Duodenal mucosa (tissue), 2 donors: ENCODE results near the gene SLC22A12.

ENCODE experiments used
- H3K27ac ChIP-seq: one replicate; pipeline ENCODE4 v1.7.0; 2013; ENCODE audit warnings: low read depth, low read length
- H3K27me3 ChIP-seq, 2 donors: one replicate each; pipeline ENCODE4 v1.7.0; 2013; ENCODE audit warnings: low read length in 2 of 2, control low read depth in 1 of 2; ENCODE audit not compliant: insufficient read depth in 2 of 2, control insufficient read depth in 1 of 2
- H3K36me3 ChIP-seq, 2 donors: one replicate each; pipeline ENCODE4 v1.7.0; 2013; ENCODE audit warnings: low read length in 2 of 2, control low read depth in 1 of 2; ENCODE audit not compliant: insufficient read depth in 2 of 2, control insufficient read depth in 1 of 2
- H3K4me1 ChIP-seq, 2 donors: one replicate each; pipeline ENCODE4 v1.7.0; 2013; ENCODE audit warnings: low read length in 2 of 2, control low read depth in 1 of 2; ENCODE audit not compliant: insufficient read depth in 2 of 2, control insufficient read depth in 1 of 2
- H3K4me3 ChIP-seq, 2 donors: one replicate each; pipeline ENCODE4 v1.7.0; 2013; ENCODE audit warnings: low read length in 2 of 2, low read depth in 1 of 2
- H3K9ac ChIP-seq, 2 donors: one replicate each; pipeline ENCODE4 v1.7.0; 2013; ENCODE audit warnings: low read length in 2 of 2, low read depth in 1 of 2
- H3K9me3 ChIP-seq, 2 donors: one replicate each; pipeline ENCODE4 v1.7.0; 2013; ENCODE audit warnings: low read length in 2 of 2, control low read depth in 1 of 2; ENCODE audit not compliant: control insufficient read depth in 1 of 2

The SLC22A12 gene

DNA sequence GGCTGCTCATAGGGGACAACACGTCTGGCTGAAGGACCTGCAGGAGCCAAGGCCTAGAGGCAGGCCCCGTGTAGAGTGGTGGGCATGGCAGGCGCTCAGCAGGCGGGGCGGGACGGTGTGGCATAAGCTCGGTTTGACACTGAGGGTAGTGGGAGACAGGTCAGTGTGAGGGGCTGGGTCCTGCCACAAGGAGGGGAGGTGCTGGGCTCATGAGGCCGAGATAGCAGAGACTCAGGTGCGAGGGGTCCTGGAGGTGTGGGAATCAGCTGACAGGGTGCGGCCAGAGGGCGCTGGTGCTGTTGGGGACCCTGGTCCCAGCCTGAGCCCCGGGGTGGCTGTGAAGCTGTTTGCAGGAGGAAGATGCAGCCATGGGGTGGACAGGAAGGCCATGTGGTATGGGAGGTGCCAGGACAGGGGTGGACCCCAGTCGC lies 6.7 kb downstream of the SLC22A12 start:
- Histone ChIP-seq H3K9ac (no peak overlapping the region), H3K36me3 (no peaks in the 10 kb centered on the region), H3K27ac (no peak overlapping the region), H3K4me3 (no peak overlapping the region), H3K9me3 (peaks cover 0 to 6% of the 10 kb centered on the region in 2 donors), H3K4me1 (no peaks in the 10 kb centered on the region), H3K27me3 (no peaks in the 10 kb centered on the region)

DNA sequence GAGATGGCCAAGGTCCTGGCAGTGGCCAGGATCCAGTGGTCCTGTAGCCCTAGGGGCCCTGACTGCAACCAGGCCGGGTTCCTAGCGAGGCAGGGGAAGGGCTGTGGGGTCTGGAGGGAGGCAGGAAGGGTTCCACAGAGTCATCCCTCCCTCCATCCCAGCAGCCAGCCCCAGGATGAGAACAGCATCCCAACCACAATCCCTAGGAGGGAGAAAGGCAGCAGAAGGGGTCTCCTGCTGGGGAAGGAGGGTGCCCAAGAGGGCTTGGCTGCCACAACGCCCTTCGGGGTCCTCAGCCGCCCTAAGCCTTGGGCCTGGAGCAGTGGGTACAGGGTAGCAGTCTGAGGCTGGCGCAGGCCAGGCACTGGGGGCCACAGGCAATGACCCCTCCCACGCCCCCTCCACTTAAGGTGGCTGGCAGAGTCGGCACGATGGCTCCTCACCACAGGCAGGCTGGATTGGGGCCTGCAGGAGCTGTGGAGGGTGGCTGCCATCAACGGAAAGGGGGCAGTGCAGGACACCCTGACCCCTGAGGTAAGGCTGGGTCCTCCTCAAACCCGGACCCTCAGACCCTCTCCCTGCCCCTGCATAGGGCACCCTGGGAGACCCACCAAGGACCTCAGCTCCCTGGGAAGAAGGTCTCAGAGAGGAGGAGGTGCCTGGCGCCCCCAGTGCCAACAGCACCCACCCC lies 7.2 kb downstream of the SLC22A12 start:
- Histone ChIP-seq H3K27ac (no peak overlapping the region), H3K4me1 (no peaks in the 10 kb centered on the region)

DNA sequence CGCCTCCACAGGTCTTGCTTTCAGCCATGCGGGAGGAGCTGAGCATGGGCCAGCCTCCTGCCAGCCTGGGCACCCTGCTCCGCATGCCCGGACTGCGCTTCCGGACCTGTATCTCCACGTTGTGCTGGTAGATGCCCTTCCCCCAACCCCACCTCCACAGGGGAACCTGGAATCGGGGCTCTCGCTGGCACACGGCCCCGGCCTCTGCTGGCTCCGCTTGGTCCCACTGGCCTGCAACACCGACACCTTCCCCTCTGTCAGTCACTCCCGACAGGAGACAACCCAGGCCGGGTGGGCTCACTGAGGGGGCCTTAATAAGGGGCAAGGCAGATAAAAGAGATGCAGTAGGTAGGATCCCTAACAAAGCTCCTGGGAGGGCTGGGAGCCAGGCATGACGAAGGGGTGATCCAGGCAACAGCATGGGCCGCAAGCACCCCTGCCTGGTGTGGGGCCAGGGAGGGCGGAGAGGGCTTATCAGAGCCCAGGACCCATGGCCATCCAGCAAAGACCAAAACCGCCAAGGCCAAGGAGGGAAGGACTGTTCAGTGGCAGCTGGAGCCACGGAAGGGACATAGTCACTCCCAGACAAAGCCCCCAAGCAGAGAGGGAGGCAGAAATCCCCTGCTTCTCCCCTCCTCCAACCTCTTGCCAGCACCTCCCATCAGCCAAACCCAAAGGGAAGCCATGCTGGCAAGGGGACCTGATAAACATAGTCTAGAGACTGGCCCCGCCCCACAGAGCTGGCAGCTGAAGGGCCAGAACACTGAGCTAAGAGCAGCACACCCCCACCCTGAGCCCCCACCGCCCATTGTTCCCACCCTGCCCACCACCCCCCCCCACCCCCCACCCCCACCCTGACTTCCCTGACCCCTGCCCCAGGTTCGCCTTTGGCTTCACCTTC lies 8.0 kb downstream of the SLC22A12 start:
- no peaks in the 10 kb centered on the region for H3K4me1 ChIP-seq
- no peaks in the 10 kb centered on the region for H3K27me3 ChIP-seq
- peaks cover 0 to 6% of the 10 kb centered on the region in 2 donors for H3K9me3 ChIP-seq
- H3K27ac ChIP-seq = no peak overlapping the region
- no peaks in the 10 kb centered on the region for H3K36me3 ChIP-seq
- H3K9ac ChIP-seq = no peak overlapping the region
- H3K4me3 ChIP-seq = no peak overlapping the region

More for the DNA sequence above, 7.2 kb downstream of the SLC22A12 start:
- no peaks in the 10 kb centered on the region for H3K36me3 ChIP-seq
- no peak overlapping the region for H3K9ac ChIP-seq
- H3K9me3 ChIP-seq = peaks cover 0 to 6% of the 10 kb centered on the region in 2 donors
- H3K4me3 ChIP-seq = no peak overlapping the region
- H3K27me3 ChIP-seq = no peaks in the 10 kb centered on the region

DNA sequence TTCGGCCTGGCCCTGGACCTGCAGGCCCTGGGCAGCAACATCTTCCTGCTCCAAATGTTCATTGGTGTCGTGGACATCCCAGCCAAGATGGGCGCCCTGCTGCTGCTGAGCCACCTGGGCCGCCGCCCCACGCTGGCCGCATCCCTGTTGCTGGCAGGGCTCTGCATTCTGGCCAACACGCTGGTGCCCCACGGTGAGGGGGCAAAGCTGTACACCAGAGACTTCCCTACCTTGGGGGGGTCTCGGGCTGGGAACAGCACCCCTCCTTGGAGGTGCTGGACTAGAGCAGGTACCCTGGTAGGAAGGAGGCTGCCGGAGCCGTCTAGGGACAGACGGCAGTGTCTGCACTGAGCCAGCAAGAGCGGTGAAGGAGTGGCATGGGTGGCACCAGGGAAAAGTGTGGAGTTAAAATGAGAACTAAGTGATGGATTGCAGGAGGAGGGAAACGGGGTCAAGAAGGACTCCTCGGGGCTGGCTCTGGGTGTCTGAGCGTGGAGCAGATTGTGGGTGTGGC lies 8.7 kb downstream of the SLC22A12 start:
- Histone ChIP-seq H3K27me3 (no peaks in the 10 kb centered on the region), H3K9ac (no peak overlapping the region), H3K4me1 (no peaks in the 10 kb centered on the region), H3K27ac (no peak overlapping the region), H3K36me3 (no peaks in the 10 kb centered on the region), H3K9me3 (peaks cover 0 to 6% of the 10 kb centered on the region in 2 donors), H3K4me3 (no peak overlapping the region)

DNA sequence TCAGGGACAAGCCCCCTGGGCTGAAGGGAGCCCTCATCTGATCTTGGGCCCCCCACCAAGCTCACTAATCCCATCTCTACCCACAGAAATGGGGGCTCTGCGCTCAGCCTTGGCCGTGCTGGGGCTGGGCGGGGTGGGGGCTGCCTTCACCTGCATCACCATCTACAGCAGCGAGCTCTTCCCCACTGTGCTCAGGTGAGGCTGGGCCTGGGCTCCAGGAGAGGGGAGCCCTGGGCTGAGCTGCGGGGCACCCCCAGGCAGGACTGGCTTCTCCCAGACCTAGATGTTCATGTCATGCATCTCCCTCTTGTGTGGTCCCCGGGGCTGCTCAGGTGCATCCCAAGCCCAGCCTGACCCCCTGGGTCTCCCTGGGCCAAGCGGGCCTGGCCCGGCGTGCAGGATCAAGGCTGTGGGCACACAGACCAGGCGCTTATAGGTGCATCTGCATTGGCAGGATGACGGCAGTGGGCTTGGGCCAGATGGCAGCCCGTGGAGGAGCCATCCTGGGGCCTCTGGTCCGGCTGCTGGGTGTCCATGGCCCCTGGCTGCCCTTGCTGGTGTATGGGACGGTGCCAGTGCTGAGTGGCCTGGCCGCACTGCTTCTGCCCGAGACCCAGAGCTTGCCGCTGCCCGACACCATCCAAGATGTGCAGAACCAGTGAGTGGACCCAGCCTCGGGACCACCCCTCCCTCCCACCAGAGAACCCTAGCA lies 9.4 kb downstream of the SLC22A12 start:
- H3K9me3 ChIP-seq = peaks cover 0 to 6% of the 10 kb centered on the region in 2 donors
- no peak overlapping the region for H3K27ac ChIP-seq
- H3K9ac ChIP-seq = no peak overlapping the region
- H3K4me1 ChIP-seq = no peaks in the 10 kb centered on the region
- H3K36me3 ChIP-seq = no peaks in the 10 kb centered on the region
- no peak overlapping the region for H3K4me3 ChIP-seq
- H3K27me3 ChIP-seq = no peaks in the 10 kb centered on the region

DNA sequence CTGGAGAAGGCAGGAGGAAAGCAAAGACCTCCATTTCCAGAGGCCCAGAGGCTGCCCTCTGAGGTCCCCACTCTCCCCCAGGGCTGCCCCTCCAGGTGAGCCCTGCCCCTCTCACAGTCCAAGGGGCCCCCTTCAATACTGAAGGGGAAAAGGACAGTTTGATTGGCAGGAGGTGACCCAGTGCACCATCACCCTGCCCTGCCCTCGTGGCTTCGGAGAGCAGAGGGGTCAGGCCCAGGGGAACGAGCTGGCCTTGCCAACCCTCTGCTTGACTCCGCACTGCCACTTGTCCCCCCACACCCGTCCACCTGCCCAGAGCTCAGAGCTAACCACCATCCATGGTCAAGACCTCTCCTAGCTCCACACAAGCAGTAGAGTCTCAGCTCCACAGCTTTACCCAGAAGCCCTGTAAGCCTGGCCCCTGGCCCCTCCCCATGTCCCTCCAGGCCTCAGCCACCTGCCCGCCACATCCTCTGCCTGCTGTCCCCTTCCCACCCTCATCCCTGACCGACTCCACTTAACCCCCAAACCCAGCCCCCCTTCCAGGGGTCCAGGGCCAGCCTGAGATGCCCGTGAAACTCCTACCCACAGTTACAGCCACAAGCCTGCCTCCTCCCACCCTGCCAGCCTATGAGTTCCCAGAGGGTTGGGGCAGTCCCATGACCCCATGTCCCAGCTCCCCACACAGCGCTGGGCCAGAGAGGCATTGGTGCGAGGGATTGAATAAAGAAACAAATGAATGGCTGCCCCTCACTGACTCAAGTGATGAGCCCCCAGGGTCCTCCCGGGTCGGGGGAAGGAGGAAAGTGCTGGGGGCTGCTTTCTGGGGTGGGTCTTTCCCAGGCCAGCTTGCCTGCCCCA lies 10.8 kb downstream of the SLC22A12 start:
- Histone ChIP-seq H3K9ac (no peak overlapping the region), H3K9me3 (no peaks in the 10 kb centered on the region), H3K4me3 (no peak overlapping the region), H3K4me1 (no peaks in the 10 kb centered on the region), H3K36me3 (no peaks in the 10 kb centered on the region), H3K27me3 (no peaks in the 10 kb centered on the region), H3K27ac (no peak overlapping the region)

DNA sequence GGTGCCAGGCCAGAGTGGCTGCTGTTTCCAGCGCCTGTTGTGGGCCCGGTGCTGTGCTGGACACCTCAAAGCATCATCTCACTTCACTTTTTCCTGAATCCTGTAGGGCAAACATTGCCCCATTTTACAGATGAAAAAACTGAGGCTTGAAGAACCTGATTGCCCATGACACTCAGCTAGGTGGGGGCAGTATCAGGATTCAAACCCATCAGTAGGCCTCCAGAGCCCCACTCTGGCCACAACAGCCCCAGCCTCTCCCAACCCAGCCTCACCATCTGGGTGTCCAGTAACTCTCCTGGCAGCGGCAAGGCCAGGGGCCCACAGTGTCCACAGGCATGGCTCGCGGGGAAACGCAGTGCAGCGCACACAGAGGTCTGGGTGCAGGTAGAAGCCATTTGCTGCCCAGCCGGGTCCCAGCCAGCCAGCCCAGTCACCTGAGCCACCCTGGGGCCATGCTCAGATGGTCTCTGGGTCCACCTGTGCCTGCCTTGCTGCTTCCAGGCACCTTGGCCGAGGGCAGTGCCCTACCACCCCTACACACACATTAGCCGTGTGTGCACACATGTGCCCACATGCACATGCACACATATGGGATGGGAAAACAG lies 11.5 kb downstream of the SLC22A12 start:
- H3K27me3 ChIP-seq = no peaks in the 10 kb centered on the region
- H3K4me3 ChIP-seq = no peak overlapping the region
- no peak overlapping the region for H3K27ac ChIP-seq
- no peak overlapping the region for H3K9ac ChIP-seq
- no peaks in the 10 kb centered on the region for H3K4me1 ChIP-seq
- H3K36me3 ChIP-seq = no peaks in the 10 kb centered on the region
- H3K9me3 ChIP-seq = no peaks in the 10 kb centered on the region

DNA sequence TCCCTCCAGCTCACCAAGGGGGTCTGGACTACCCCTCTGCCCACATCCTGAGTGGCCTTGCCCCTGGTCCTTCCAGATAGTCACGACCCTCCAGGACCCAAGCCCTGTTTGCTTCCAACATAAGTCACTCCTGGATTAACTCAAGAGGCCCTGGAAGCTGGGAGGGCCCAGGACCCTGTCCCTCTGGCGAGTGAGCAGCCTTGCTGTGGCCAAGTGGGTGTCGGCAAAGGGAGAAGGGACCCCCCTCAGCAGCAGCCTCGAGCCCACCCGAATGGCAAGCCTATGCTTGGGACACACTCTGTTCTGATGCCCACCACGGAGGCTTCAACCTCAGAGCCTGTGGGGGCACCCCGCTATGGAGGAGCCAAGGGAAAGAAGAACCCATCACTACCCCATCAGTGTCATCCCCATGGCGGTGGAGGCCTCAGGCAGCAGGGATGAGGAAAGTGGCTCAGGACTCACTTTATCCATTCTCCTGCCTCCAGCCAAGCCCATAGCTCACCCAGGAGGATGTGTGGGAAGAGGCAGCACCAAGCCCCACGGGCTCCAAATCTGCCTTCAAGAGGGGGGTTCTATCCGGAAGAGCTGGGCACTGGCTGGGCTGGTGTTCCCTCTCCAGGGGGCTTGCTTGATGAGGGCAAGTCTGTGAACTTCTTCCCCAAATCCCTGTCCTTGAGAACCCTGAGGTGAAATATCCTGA lies 12.5 kb downstream of the SLC22A12 start:
- no peak overlapping the region for H3K4me3 ChIP-seq
- no peak overlapping the region for H3K27ac ChIP-seq
- no peaks in the 10 kb centered on the region for H3K9me3 ChIP-seq
- H3K36me3 ChIP-seq = no peaks in the 10 kb centered on the region
- no peak overlapping the region for H3K9ac ChIP-seq
- H3K4me1 ChIP-seq = no peaks in the 10 kb centered on the region
- H3K27me3 ChIP-seq = peaks cover 2% of the 10 kb centered on the region in 2 donors
